SK-N-MC (cell line): ENCODE data around the gene FAM184A.

Experiments used
- EZH2 ChIP-seq: fragments of 200-600 bp; sonication (generic); IDR thresholded peaks from one replicate; pipeline ENCODE4 v1.6.1; 2017; ENCODE audit warnings: antibody characterized with exemption
- POLR2AphosphoS5 ChIP-seq: IDR thresholded peaks from 2 replicates; pipeline ENCODE4 v1.6.1; 2012; ENCODE audit warnings: mild to moderate bottlenecking, low read depth, low read length, borderline replicate concordance

DNA sequence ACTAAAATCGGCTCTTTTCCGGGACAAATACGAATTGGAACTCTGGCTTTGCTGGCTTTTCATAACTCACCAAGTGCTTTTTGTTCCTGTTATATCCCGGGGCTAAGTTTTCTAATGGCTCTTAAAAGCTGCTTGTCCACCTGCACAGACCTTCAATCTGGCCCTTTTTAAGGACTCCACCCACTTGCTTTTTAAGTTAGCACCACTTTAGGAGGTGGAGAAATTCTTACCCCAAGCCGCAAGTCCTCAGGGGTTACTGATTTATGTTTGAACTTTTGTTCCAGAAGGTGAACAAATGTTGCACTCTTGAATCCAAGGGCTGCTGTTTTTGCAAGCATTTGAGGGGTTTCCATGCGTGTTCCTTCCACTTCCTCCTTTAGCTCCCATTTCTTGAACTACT is 37.8 kb downstream of the FAM184A start:
- TF ChIP-seq EZH2 (no peak), POLR2AphosphoS5 (no peak)
